Lower leg skin (tissue), 4 donors: ENCODE results near the gene EPB41L2. TPM values are rescaled to one million over a fixed set of nuclear protein-coding genes. Genes with fewer than 3 reads are reported as not detected.

Experiments used
- DNase-seq, 2 donors: peaks; one replicate each; pipeline ENCODE4 v3.0.0-alpha.2; 2019; ENCODE audit warnings: low spot score in 2 of 2
- H3K4me3 ChIP-seq: fragments of 200-600 bp; sonication (generic); 2 replicates; pipeline ENCODE4 v1.5.1; 2017; ENCODE audit warnings: mild to moderate bottlenecking, low read depth; ENCODE audit not compliant: poor library complexity, severe bottlenecking
- CTCF ChIP-seq, 3 donors: fragments of 450-650 bp; IDR thresholded peaks; one replicate each; pipeline ENCODE4 v1.5.1; 2016; ENCODE audit warnings: antibody characterized with exemption in 3 of 3, mild to moderate bottlenecking in 3 of 3, moderate library complexity in 2 of 3
- POLR2A ChIP-seq, 2 donors: fragments of 450-650 bp; IDR thresholded peaks; one replicate each; pipeline ENCODE4 v1.6.1; 2016 to 2017; ENCODE audit warnings: antibody characterized with exemption in 2 of 2, mild to moderate bottlenecking in 1 of 2, moderate library complexity in 1 of 2
- WGBS, 2 donors: methylation state at CpG; one replicate each; pipeline ENCODE4 v1.1.5; 2018; 5-methylcytosine and 5-hydroxymethylcytosine counted together
- intact Hi-C: fragments of 100-400 bp; cut with DNase I; formaldehyde crosslinking; loops from one replicate; pipeline ENCODE4 v1.15.0; 2023; ENCODE audit warnings: low total_unique reads
- total RNA-seq, 4 donors: library from RNA; depleted of rRNA; stranded (reverse); fragments of >200 nt; gene quantifications; one replicate each; pipeline ENCODE4 v1.1.0, GENCODE V29; 2016

The EPB41L2 gene
- total RNA-seq, 4 donors from 2014 or later: 8.6 to 19.4 (median 13.8) TPM

GRCh38 chr6:131001111-131001736 lies 61.8 kb downstream of the EPB41L2 start:
- no peak overlapping the region for H3K4me3 ChIP-seq
- WGBS, 2 donors: 39 to 48% methylated on average over 12 of the region's 12 CpGs
- DNase-seq: no peak
- intact Hi-C loops: no loop called here
- TF ChIP-seq POLR2A (IDR thresholded peaks at IDR 0.05): no peak
- TF ChIP-seq CTCF (IDR thresholded peaks at IDR 0.05): no peak

GRCh38 chr6:131000544-131000943 lies 62.5 kb downstream of the EPB41L2 start:
- no peak for DNase-seq
- intact Hi-C loops: no loop called here
- TF ChIP-seq CTCF (IDR thresholded peaks at IDR 0.05) (no peak), POLR2A (IDR thresholded peaks at IDR 0.05) (no peak)
- no peak overlapping the region for H3K4me3 ChIP-seq
- WGBS, 2 donors: 78 to 85% methylated on average over 6 of the region's 6 CpGs

GRCh38 chr6:130997061-130997753 lies 65.8 kb downstream of the EPB41L2 start:
- WGBS, 2 donors: 72 to 74% methylated on average over 6 of the region's 6 CpGs
- TF ChIP-seq POLR2A (IDR thresholded peaks at IDR 0.05) (no peak), CTCF (IDR thresholded peaks at IDR 0.05) (no peak)
- intact Hi-C loops: no loop called here
- no peak overlapping the region for H3K4me3 ChIP-seq
- DNase-seq: no peak

GRCh38 chr6:130996635-130997034 lies 66.4 kb downstream of the EPB41L2 start:
- 87 to 90% methylated on average over 1 of the region's 1 CpG for WGBS, 2 donors
- intact Hi-C loops: no loop called here
- TF ChIP-seq CTCF (IDR thresholded peaks at IDR 0.05) (no peak), POLR2A (IDR thresholded peaks at IDR 0.05) (no peak)
- no peak for DNase-seq
- no peak overlapping the region for H3K4me3 ChIP-seq

- intact Hi-C loops: no loop called here
- 88 to 96% methylated on average over 2 of the region's 2 CpGs for WGBS, 2 donors
- TF ChIP-seq CTCF (IDR thresholded peaks at IDR 0.05) (no peak), POLR2A (IDR thresholded peaks at IDR 0.05) (no peak)
Measured at GRCh38 chr6:130995783-130996447, 67.1 kb downstream of the EPB41L2 start.

More at GRCh38 chr6:130995783-130996447, 67.1 kb downstream of the EPB41L2 start:
- H3K4me3 ChIP-seq: no peak overlapping the region
- no peak for DNase-seq
